DOHH2 (cell line): ENCODE data around the gene PEPD.

Source experiments
- H3F3A ChIP-seq: fragments of 200-600 bp; sonication (generic), shearing (Covaris generic); 2 replicates; pipeline ENCODE4 v1.6.0; 2016; ENCODE audit warnings: antibody characterized with exemption, mild to moderate bottlenecking; ENCODE audit not compliant: control insufficient read depth, insufficient read depth
- H3K27ac ChIP-seq: fragments of 200-600 bp; sonication (generic); 2 replicates; pipeline ENCODE4 v1.5.1; 2014; ENCODE audit warnings: low read depth, mild to moderate bottlenecking, low read length, moderate library complexity
- H3K27me3 ChIP-seq: fragments of 200-600 bp; sonication (generic); 2 replicates; pipeline ENCODE4 v1.6.1; 2014; ENCODE audit warnings: mild to moderate bottlenecking, low read length, mixed read lengths; ENCODE audit not compliant: control insufficient read depth
- H3K36me3 ChIP-seq: fragments of 200-600 bp; sonication (generic); 2 replicates; pipeline ENCODE4 v1.6.1; 2014; ENCODE audit warnings: mild to moderate bottlenecking, low read length, moderate library complexity, mixed read lengths; ENCODE audit not compliant: control insufficient read depth
- H3K4me1 ChIP-seq: fragments of 200-600 bp; sonication (generic); 2 replicates; pipeline ENCODE4 v1.6.1; 2014; ENCODE audit warnings: mild to moderate bottlenecking, low read length, mixed read lengths; ENCODE audit not compliant: control insufficient read depth
- H3K4me2 ChIP-seq: fragments of 200-600 bp; sonication (generic); 2 replicates; pipeline ENCODE4 v1.6.0; 2014; ENCODE audit warnings: mild to moderate bottlenecking, low read length, moderate library complexity
- H3K4me3 ChIP-seq: fragments of 200-600 bp; sonication (generic); 2 replicates; pipeline ENCODE4 v1.5.1; 2014; ENCODE audit warnings: mild to moderate bottlenecking, low read length, mixed read lengths
- H3K79me2 ChIP-seq: fragments of 200-600 bp; sonication (generic); 2 replicates; pipeline ENCODE4 v1.6.1; 2014; ENCODE audit warnings: mild to moderate bottlenecking, low read length, mixed read lengths; ENCODE audit not compliant: control insufficient read depth
- H3K9me2 ChIP-seq: fragments of 200-600 bp; sonication (generic); replicated peaks from 2 replicates; pipeline ENCODE4 v1.6.1; 2014; ENCODE audit warnings: mild to moderate bottlenecking, low read length, mixed read lengths; ENCODE audit not compliant: control insufficient read depth
- H3K9me3 ChIP-seq: fragments of 200-600 bp; sonication (generic); 2 replicates; pipeline ENCODE4 v1.6.1; 2014; ENCODE audit warnings: antibody characterized with exemption, low read length, mixed read lengths; ENCODE audit not compliant: control insufficient read depth, insufficient read depth
- H4K20me1 ChIP-seq: fragments of 200-600 bp; sonication (generic); 2 replicates; pipeline ENCODE4 v1.6.0; 2014; ENCODE audit warnings: low read depth, mild to moderate bottlenecking, antibody characterized with exemption, low read length, moderate library complexity; ENCODE audit not compliant: control insufficient read depth, insufficient read depth
- CTCF ChIP-seq: fragments of 200-600 bp; sonication (generic); IDR thresholded peaks from one replicate; pipeline ENCODE4 v1.5.1; 2014; ENCODE audit warnings: antibody characterized with exemption, mild to moderate bottlenecking, low read depth, low read length; ENCODE audit not compliant: poor library complexity, severe bottlenecking
- EZH2phosphoT487 ChIP-seq: fragments of 200-600 bp; sonication (generic); IDR thresholded peaks from 2 replicates; pipeline ENCODE4 v1.6.1; 2017; ENCODE audit warnings: borderline replicate concordance, mild to moderate bottlenecking, antibody characterized with exemption, low read length, moderate library complexity, mixed read lengths

Gene PEPD

GRCh38 chr19:33521480-33522370, at the start of gene PEPD:
PEPD (minus strand) TSS chr19:33521791; CDS start chr19:33521760, 31 bp downstream.
- H4K20me1 ChIP-seq, result no peaks in the 10 kb centered on the region
- no peaks in the 10 kb centered on the region for H3K9me3 ChIP-seq
- H3K9me2 ChIP-seq, result no peaks in the 10 kb centered on the region
- H3K36me3 ChIP-seq, result no peaks in the 10 kb centered on the region
- peaks cover 14% of the 10 kb centered on the region for H3K4me1 ChIP-seq
- H3F3A ChIP-seq, result no peaks in the 10 kb centered on the region
- H3K79me2 ChIP-seq, result no peaks in the 10 kb centered on the region
- TF ChIP-seq EZH2phosphoT487 (no peak), CTCF (no peak)
- H3K27me3 ChIP-seq, result peaks cover 7% of the 10 kb centered on the region; the same call in 1 of the 2 replicates
- H3K4me3 ChIP-seq, result peak within 1 kb of the TSS; percentile 83
- no peak within 1 kb of the TSS for H3K27ac ChIP-seq
- peak within 1 kb of the TSS; percentile 63 for H3K4me2 ChIP-seq

GRCh38 chr19:33569821-33570220, 48.2 kb upstream of the PEPD start:
- Histone ChIP-seq H3K9me2 (no peaks in the 10 kb centered on the region), H3F3A (no peaks in the 10 kb centered on the region), H3K36me3 (no peaks in the 10 kb centered on the region), H3K4me2 (no peak overlapping the region), H3K4me3 (no peak overlapping the region), H3K27me3 (no peaks in the 10 kb centered on the region), H3K27ac (no peak overlapping the region), H3K4me1 (no peaks in the 10 kb centered on the region), H3K79me2 (no peaks in the 10 kb centered on the region), H4K20me1 (no peaks in the 10 kb centered on the region), H3K9me3 (peaks cover 8% of the 10 kb centered on the region)
- TF ChIP-seq CTCF (no peak), EZH2phosphoT487 (no peak)

GRCh38 chr19:33568706-33569105, 47.1 kb upstream of the PEPD start:
- H3K4me1 ChIP-seq, result no peaks in the 10 kb centered on the region
- no peaks in the 10 kb centered on the region for H3K79me2 ChIP-seq
- no peaks in the 10 kb centered on the region for H3K27me3 ChIP-seq
- no peaks in the 10 kb centered on the region for H3K9me2 ChIP-seq
- no peak overlapping the region for H3K4me2 ChIP-seq
- H3F3A ChIP-seq, result no peaks in the 10 kb centered on the region
- no peak overlapping the region for H3K27ac ChIP-seq
- H3K36me3 ChIP-seq, result no peaks in the 10 kb centered on the region
- H3K4me3 ChIP-seq, result no peak overlapping the region
- H3K9me3 ChIP-seq, result no peaks in the 10 kb centered on the region
- TF ChIP-seq CTCF (no peak), EZH2phosphoT487 (no peak)
- H4K20me1 ChIP-seq, result no peaks in the 10 kb centered on the region
